OCI-LY1 (cell line): ENCODE measurements around the gene RAB29.

Source experiments
- CTCF ChIP-seq: fragments of 200-600 bp; sonication (generic), shearing (Covaris generic); IDR thresholded peaks from 2 replicates; pipeline ENCODE4 v1.5.1; 2017; ENCODE audit warnings: mild to moderate bottlenecking, antibody characterized with exemption, low read length, moderate library complexity, mixed read lengths
- EZH2 ChIP-seq: fragments of 200-600 bp; sonication (generic), shearing (Covaris generic); IDR thresholded peaks from 2 replicates; pipeline ENCODE4 v1.8.0; 2017; ENCODE audit warnings: borderline replicate concordance, mixed run types, mild to moderate bottlenecking, antibody characterized with exemption, low read length, moderate library complexity, mixed read lengths

GRCh38 chr1:205764578-205764977 lies 10.7 kb downstream of the RAB29 start:
- TF ChIP-seq CTCF, result no peak
- no peak for TF ChIP-seq EZH2
